Effector memory CD8-positive, alpha-beta T cell (primary cell): Measurements from ENCODE around the gene CCDC57.

Experiments
- ATAC-seq: fragments of 150-1000 bp; cut with Tn5 transposase; replicated peaks from 2 replicates; pipeline ENCODE4 v1.10.0; 2021; ENCODE audit warnings: mild to moderate bottlenecking, moderate library complexity
- DNase-seq, 3 experiments: peaks; one replicate each; pipeline ENCODE4 v3.0.0; 2021
- H3K27ac Mint-ChIP-seq, 2 donors: one replicate each; pipeline ENCODE4 v1.8.0; 2022; ENCODE audit warnings: mild to moderate bottlenecking in 2 of 2, mixed read lengths in 2 of 2, moderate library complexity in 2 of 2
- H3K27me3 Mint-ChIP-seq, 2 donors: one replicate each; pipeline ENCODE4 v1.8.0; 2022; ENCODE audit warnings: mixed read lengths in 2 of 2
- H3K36me3 Mint-ChIP-seq: one replicate; pipeline ENCODE4 v1.8.0; 2022; ENCODE audit warnings: mild to moderate bottlenecking, moderate library complexity, mixed read lengths; ENCODE audit not compliant: insufficient read depth
- H3K4me1 Mint-ChIP-seq, 2 donors: one replicate each; pipeline ENCODE4 v1.8.0; 2022; ENCODE audit warnings: low read depth in 2 of 2, mixed read lengths in 2 of 2
- H3K4me3 Mint-ChIP-seq, 2 donors: one replicate each; pipeline ENCODE4 v1.8.0; 2022; ENCODE audit warnings: mild to moderate bottlenecking in 2 of 2, mixed read lengths in 2 of 2, moderate library complexity in 2 of 2
- H3K9me3 Mint-ChIP-seq, 2 donors: one replicate each; pipeline ENCODE4 v1.8.0; 2022; ENCODE audit warnings: mixed read lengths in 2 of 2

CCDC57 gene

GRCh38 chr17:82156284-82156925, 56.2 kb downstream of the CCDC57 start:
- peaks cover 8% of the 10 kb centered on the region for H3K36me3 Mint-ChIP-seq
- H3K27ac Mint-ChIP-seq = no peak overlapping the region
- ATAC-seq (no peak), DNase-seq (no peak)
- H3K4me3 Mint-ChIP-seq = no peak overlapping the region
- H3K27me3 Mint-ChIP-seq = no peaks in the 10 kb centered on the region
- no peaks in the 10 kb centered on the region for H3K9me3 Mint-ChIP-seq
- peaks cover 0 to 3% of the 10 kb centered on the region in 2 donors for H3K4me1 Mint-ChIP-seq

GRCh38 chr17:82155606-82156005, 57.0 kb downstream of the CCDC57 start:
- Mint-ChIP-seq H3K4me3 (no peak overlapping the region), H3K27me3 (no peaks in the 10 kb centered on the region), H3K27ac (no peak overlapping the region), H3K36me3 (peaks cover 8% of the 10 kb centered on the region), H3K4me1 (peaks cover 0 to 3% of the 10 kb centered on the region in 2 donors), H3K9me3 (no peaks in the 10 kb centered on the region)
- ATAC-seq (no peak), DNase-seq (no peak)

DNA sequence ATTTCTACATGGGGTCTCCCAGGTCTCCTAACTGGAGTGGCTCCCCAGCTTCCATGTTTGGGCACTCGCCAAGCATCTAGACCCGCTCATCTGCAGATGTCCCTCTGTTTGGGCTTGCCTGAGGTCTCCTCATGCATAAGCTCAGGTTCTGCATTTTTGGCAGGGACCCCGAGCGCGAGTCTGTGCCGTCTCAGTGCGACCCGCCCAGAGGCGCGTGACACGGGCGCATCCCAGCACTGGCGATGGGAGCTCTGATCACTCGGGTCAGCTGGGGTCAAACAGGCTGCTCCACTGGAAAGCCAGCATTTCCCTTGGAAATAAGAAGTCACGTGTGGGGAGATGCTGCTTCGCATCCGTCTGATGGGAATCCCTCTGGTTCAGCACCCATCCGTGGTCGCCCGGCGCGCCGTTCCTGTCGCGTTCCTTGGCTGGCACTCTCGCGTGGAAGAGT, 57.7 kb downstream of the CCDC57 start:
- Mint-ChIP-seq H3K9me3 (no peaks in the 10 kb centered on the region), H3K4me1 (peaks cover 0 to 3% of the 10 kb centered on the region in 2 donors), H3K4me3 (no peak overlapping the region), H3K27me3 (no peaks in the 10 kb centered on the region), H3K36me3 (peaks cover 5% of the 10 kb centered on the region), H3K27ac (no peak overlapping the region)
- ATAC-seq (no peak), DNase-seq (no peak)

DNA sequence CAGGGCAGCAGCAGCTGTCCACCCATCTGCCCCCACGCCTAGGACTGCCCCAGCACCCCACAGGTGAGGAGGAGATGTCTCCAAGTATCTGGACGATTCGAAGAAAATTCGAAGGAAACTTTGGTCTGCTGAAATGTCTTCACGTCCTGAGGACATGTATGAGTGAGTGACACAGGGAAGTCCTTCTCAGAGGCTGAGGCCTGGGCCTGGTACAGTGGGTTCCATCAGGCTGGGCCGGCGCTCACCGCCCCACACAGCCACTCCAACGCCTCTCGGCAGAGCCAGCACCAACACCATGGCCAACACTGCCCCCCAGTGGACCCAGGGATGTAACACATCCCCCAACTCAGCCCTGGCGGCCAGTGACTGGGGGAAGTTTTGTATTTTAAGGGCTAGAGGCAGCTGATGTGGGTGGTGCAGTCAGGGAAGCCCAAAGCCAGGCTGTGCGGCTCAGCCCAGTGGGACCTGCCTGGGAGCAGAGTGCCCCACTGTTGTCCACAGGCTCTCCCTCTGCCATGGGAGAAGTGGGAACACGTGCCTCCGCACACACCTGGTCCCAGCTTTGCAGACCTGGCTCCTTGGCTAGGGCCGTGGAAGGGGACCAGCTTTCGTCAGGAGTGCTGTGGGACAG, 58.8 kb downstream of the CCDC57 start:
- peak; percentile 79 to 84 (median 82) for DNase-seq
- no peaks in the 10 kb centered on the region for H3K9me3 Mint-ChIP-seq
- ATAC-seq = peak; percentile 99
- peaks cover 0 to 3% of the 10 kb centered on the region in 2 donors for H3K4me1 Mint-ChIP-seq
- H3K27me3 Mint-ChIP-seq = no peaks in the 10 kb centered on the region
- H3K36me3 Mint-ChIP-seq = peaks cover 2% of the 10 kb centered on the region
- H3K4me3 Mint-ChIP-seq = no peak overlapping the region
- no peak overlapping the region for H3K27ac Mint-ChIP-seq

DNA sequence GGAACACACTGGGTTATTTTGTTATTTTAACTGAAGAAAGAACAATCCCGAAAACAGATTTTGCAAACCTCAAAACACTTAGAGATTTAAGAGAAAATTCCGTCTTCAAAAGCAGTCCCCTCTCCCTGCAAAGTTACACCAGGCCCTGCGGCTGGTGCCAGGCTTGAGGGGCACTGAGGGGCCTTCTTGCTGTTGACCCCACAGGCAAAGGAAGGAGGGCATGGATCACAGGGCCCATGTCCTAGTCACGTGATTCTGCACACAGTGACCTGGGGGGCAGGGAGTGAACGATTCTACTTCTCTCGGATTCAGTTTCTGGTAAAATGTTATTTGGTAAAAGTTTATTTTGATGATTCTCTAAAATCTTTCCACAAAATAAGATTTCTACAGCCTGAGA, 59.3 kb downstream of the CCDC57 start:
- Mint-ChIP-seq H3K9me3 (no peaks in the 10 kb centered on the region), H3K36me3 (peaks cover 2% of the 10 kb centered on the region), H3K27ac (no peak overlapping the region), H3K27me3 (no peaks in the 10 kb centered on the region), H3K4me3 (no peak overlapping the region), H3K4me1 (peaks cover 0 to 3% of the 10 kb centered on the region in 2 donors)
- DNase-seq = no peak
- ATAC-seq = no peak

DNA sequence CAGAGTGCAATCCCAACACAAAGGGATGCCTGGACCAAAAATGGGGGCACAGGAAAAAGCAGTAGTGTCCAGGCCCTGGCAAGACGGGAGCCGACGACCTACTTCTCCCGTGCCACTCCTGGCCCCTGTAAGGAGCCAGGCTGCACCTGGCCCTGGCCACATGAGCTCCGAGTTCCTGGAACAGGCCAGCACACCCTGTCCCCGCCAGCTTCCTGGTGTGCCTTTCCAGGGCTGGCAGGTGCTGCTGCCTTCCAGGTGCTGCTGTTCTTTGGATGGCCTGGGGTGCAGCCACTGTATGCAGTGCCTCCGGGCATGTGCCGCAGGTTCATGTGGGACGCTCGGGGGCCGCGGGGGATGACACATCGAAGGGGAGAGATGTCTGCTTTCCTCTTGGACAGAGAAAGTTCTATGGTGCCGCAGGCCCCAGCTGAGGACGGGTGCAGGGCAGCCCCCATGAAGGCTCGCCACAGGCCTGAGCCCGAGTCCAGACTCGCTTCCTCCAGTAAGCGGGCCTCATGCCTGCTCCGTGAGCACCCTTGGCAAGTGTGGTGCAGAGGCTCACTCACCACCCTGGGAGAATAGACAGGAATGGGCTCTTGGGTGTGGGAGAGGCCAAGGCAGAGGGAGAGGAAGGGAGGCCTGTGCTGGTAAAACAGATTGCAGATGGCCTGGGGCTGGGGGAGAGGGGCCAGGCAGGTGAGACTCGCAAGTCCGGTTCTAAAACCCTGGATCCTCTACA, 59.9 kb downstream of the CCDC57 start:
- no peaks in the 10 kb centered on the region for H3K9me3 Mint-ChIP-seq
- H3K4me3 Mint-ChIP-seq = no peak overlapping the region
- peaks cover 0 to 3% of the 10 kb centered on the region in 2 donors for H3K4me1 Mint-ChIP-seq
- ATAC-seq = no peak
- H3K36me3 Mint-ChIP-seq = peaks cover 2% of the 10 kb centered on the region
- DNase-seq = no peak
- H3K27ac Mint-ChIP-seq = no peak overlapping the region
- H3K27me3 Mint-ChIP-seq = no peaks in the 10 kb centered on the region

- DNase-seq = no peak
- no peak for ATAC-seq
- Mint-ChIP-seq H3K9me3 (no peaks in the 10 kb centered on the region), H3K4me3 (no peak overlapping the region), H3K27me3 (no peaks in the 10 kb centered on the region), H3K4me1 (peaks cover 0 to 3% of the 10 kb centered on the region in 2 donors), H3K27ac (no peak overlapping the region), H3K36me3 (peaks cover 2% of the 10 kb centered on the region)
Observed at GRCh38 chr17:82152114-82152513, 60.5 kb downstream of the CCDC57 start.

DNA sequence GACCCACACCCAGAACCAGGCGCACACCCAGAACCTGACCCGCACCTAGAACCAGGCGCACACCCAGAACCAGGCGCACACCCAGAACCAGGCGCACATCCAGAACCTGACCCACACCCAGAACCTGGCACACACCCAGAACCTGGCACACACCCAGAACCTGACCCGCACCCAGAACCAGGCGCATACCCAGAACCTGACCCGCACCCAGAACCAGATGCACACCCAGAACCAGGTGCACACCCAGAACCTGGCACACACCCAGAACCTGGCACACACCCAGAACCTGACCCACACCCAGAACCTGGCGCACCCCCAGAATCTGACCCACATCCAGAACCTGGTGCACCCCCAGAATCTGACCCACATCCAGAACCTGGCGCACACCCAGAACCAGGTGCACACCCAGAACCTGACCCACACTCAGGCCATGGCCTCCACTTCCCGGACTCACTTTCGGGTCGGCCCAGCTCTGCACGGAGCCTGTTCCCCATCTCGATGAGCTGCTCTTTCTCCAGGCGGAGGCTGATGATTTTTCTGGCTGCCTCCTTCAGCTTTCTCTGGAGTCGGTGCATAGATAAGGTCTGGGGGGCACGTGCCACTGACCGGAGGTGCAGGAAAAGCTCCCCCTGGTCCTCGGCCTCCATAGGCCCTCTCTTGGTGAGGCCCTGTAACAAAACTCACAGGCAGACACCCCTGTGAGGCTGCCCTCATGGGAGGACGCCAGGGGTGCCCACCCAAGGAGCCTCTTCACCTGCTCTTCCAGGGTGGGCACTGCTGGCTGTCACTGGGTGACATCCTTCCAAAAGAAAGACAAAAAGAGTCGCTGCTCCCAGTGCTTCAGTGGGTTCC, 61.3 kb downstream of the CCDC57 start:
- Mint-ChIP-seq H3K27me3 (no peaks in the 10 kb centered on the region), H3K27ac (no peak overlapping the region), H3K4me1 (peaks cover 0 to 3% of the 10 kb centered on the region in 2 donors), H3K9me3 (no peaks in the 10 kb centered on the region), H3K4me3 (no peak overlapping the region), H3K36me3 (peaks cover 5% of the 10 kb centered on the region)
- ATAC-seq = no peak
- no peak for DNase-seq

GRCh38 chr17:82149401-82150099, 63.1 kb downstream of the CCDC57 start:
- H3K4me3 Mint-ChIP-seq = no peak overlapping the region
- ATAC-seq = no peak
- no peaks in the 10 kb centered on the region for H3K9me3 Mint-ChIP-seq
- peaks cover 0 to 3% of the 10 kb centered on the region in 2 donors for H3K4me1 Mint-ChIP-seq
- H3K27ac Mint-ChIP-seq = no peak overlapping the region
- no peak for DNase-seq
- H3K27me3 Mint-ChIP-seq = no peaks in the 10 kb centered on the region
- peaks cover 5% of the 10 kb centered on the region for H3K36me3 Mint-ChIP-seq

DNA sequence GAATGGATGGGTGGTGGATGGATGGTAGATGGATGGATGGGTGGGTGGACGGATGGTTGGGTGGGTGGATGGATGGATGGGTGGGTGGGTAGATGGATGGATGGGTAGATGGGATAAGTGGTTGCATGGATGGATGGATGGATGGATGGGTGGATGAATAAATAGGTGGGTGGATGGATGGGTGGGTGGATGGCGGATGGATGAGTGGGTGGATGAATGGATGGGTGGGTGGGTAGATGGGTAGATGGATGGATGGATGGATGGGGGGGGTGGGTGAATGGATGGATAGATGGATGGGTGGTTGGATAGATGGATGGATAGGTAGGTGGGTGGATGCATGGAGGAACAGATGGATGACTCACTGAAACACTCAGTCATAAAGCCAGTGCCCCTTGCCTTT, 63.6 kb downstream of the CCDC57 start:
- H3K36me3 Mint-ChIP-seq = peaks cover 5% of the 10 kb centered on the region
- no peaks in the 10 kb centered on the region for H3K9me3 Mint-ChIP-seq
- no peaks in the 10 kb centered on the region for H3K27me3 Mint-ChIP-seq
- no peak overlapping the region for H3K4me3 Mint-ChIP-seq
- peaks cover 0 to 3% of the 10 kb centered on the region in 2 donors for H3K4me1 Mint-ChIP-seq
- ATAC-seq = no peak
- DNase-seq = no peak
- no peak overlapping the region for H3K27ac Mint-ChIP-seq

DNA sequence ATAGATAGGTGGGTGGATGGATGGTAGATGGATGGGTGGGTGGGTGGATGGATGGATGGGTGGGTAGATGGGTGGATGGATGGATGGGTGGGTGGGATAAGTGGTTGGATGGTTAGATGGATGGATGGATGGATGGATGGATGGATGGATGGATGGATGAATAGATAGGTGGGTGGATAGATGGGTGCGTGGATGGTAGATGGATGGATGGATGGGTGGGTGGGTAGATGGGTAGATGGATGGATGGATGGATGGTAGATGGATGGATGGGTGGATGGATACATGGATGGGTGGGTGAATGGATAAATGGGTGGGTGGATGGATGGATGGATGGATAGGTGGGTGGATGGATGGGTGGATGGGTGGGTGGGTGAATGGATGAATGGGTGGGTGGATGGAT, 64.6 kb downstream of the CCDC57 start:
- Mint-ChIP-seq H3K27ac (no peak overlapping the region), H3K27me3 (no peaks in the 10 kb centered on the region), H3K36me3 (peaks cover 5% of the 10 kb centered on the region), H3K9me3 (no peaks in the 10 kb centered on the region), H3K4me3 (no peak overlapping the region), H3K4me1 (no peaks in the 10 kb centered on the region)
- DNase-seq (no peak), ATAC-seq (no peak)

GRCh38 chr17:82146663-82147654, 65.7 kb downstream of the CCDC57 start:
- Mint-ChIP-seq H3K27ac (no peak overlapping the region), H3K9me3 (no peaks in the 10 kb centered on the region), H3K4me1 (no peaks in the 10 kb centered on the region), H3K4me3 (no peak overlapping the region), H3K27me3 (no peaks in the 10 kb centered on the region), H3K36me3 (peaks cover 5% of the 10 kb centered on the region)
- ATAC-seq (no peak), DNase-seq (no peak)
